H1 (cell line): ENCODE results near the gene ZNF213. TPM values are rescaled to one million over a fixed set of nuclear protein-coding genes. Genes with fewer than 3 reads are reported as not detected.

Experiments used
- BRCA1 ChIP-seq: IDR thresholded peaks from 2 replicates; pipeline ENCODE4 v1.6.1; 2012; ENCODE audit warnings: low read depth, low read length, improper control_type of control experiment
- CBX8 ChIP-seq: fragments of 300-800, 300-1000 bp; sonication (generic); IDR thresholded peaks from 2 replicates; pipeline ENCODE4 v1.7.1; 2016; ENCODE audit warnings: low read depth, low read length, borderline replicate concordance
- CHD1 ChIP-seq: IDR thresholded peaks from 2 replicates; pipeline ENCODE4 v1.6.1; 2012; ENCODE audit warnings: low read depth, low read length, improper control_type of control experiment
- CHD2 ChIP-seq: IDR thresholded peaks from 2 replicates; pipeline ENCODE4 v1.6.1; 2012; ENCODE audit warnings: low read length, improper control_type of control experiment
- CTBP2 ChIP-seq: IDR thresholded peaks from 2 replicates; pipeline ENCODE4 v1.7.0; 2011; ENCODE audit warnings: borderline replicate concordance, mild to moderate bottlenecking, moderate library complexity, mixed read lengths, low read length; ENCODE audit not compliant: insufficient read depth, insufficient read length
- E2F6 ChIP-seq: IDR thresholded peaks from 2 replicates; pipeline ENCODE4 v1.6.1; 2012; ENCODE audit warnings: inconsistent platforms
- GTF2F1 ChIP-seq: IDR thresholded peaks from 2 replicates; pipeline ENCODE4 v1.6.1; 2012; ENCODE audit warnings: low read depth, low read length, improper control_type of control experiment, borderline replicate concordance
- HDAC2 ChIP-seq, 2 experiments: fragments of 300-600 bp in 1 of 2; sonication (generic) in 1 of 2; IDR thresholded peaks; 2 replicates each; pipeline ENCODE4 v1.6.1; 2011 to 2012; ENCODE audit warnings: low read depth in 2 of 2, low read length in 2 of 2, mild to moderate bottlenecking in 2 of 2, moderate library complexity in 2 of 2, borderline replicate concordance in 1 of 2, inconsistent platforms in 1 of 2
- HDAC6 ChIP-seq: IDR thresholded peaks from one replicate; pipeline ENCODE4 v1.7.1; 2012; ENCODE audit warnings: low read depth, mild to moderate bottlenecking, inconsistent platforms, low read length, moderate library complexity
- KDM1A ChIP-seq: fragments of 200-600, 300-600 bp; sonication (generic); IDR thresholded peaks from 2 replicates; pipeline ENCODE4 v1.7.1; 2016; ENCODE audit warnings: mild to moderate bottlenecking, low read length, borderline replicate concordance
- NRF1 ChIP-seq: IDR thresholded peaks from 2 replicates; pipeline ENCODE4 v1.6.1; 2011; ENCODE audit warnings: mild to moderate bottlenecking, low read depth, low read length, improper control_type of control experiment
- PHF8 ChIP-seq: fragments of 200-600 bp; sonication (generic); conservative IDR thresholded peaks from 2 replicates; pipeline ENCODE4 v1.7.1; 2012; ENCODE audit warnings: low read depth, mild to moderate bottlenecking, inconsistent platforms, low read length, moderate library complexity
- POU5F1 ChIP-seq: IDR thresholded peaks from 2 replicates; pipeline ENCODE4 v1.6.1; 2011; ENCODE audit warnings: low read depth, mild to moderate bottlenecking, low read length, moderate library complexity
- RAD21 ChIP-seq, 2 experiments: IDR thresholded peaks in 1 of 2; conservative IDR thresholded peaks in 1 of 2; 2 replicates each; pipeline ENCODE4 v1.6.1; 2011; ENCODE audit warnings: low read depth in 2 of 2, low read length in 2 of 2, improper control_type of control experiment in 1 of 2, inconsistent platforms in 1 of 2, mild to moderate bottlenecking in 1 of 2, moderate library complexity in 1 of 2
- RNF2 ChIP-seq: fragments of 200-900, 300-1000 bp; sonication (generic); IDR thresholded peaks from 2 replicates; pipeline ENCODE4 v1.7.1; 2016; ENCODE audit warnings: borderline replicate concordance, low read depth, mild to moderate bottlenecking, antibody characterized with exemption, low read length; ENCODE audit not compliant: poor library complexity, severe bottlenecking; ENCODE audit errors: missing control alignments
- RXRA ChIP-seq: IDR thresholded peaks from 2 replicates; pipeline ENCODE4 v1.6.1; 2011; ENCODE audit warnings: low read depth, mild to moderate bottlenecking, low read length, moderate library complexity; ENCODE audit not compliant: insufficient read depth
- SIN3A ChIP-seq, 2 experiments: IDR thresholded peaks in 1 of 2; conservative IDR thresholded peaks in 1 of 2; 2 replicates each; pipeline ENCODE4 v1.6.1; 2011 to 2012; ENCODE audit warnings: low read length in 2 of 2, improper control_type of control experiment in 1 of 2, low read depth in 1 of 2, mild to moderate bottlenecking in 1 of 2
- SRF ChIP-seq: IDR thresholded peaks from 2 replicates; pipeline ENCODE4 v1.6.1; 2011; ENCODE audit warnings: mild to moderate bottlenecking, low read depth, low read length, moderate library complexity
- TAF1 ChIP-seq: IDR thresholded peaks from 2 replicates; pipeline ENCODE4 v1.6.1; 2011; ENCODE audit warnings: mild to moderate bottlenecking, low read depth, low read length
- TAF7 ChIP-seq: optimal IDR thresholded peaks from 2 replicates; pipeline ENCODE3; 2011; ENCODE audit warnings: low read depth, mild to moderate bottlenecking, inconsistent platforms, low read length, moderate library complexity, borderline replicate concordance
- TCF12 ChIP-seq: IDR thresholded peaks from 2 replicates; pipeline ENCODE4 v1.6.1; 2011; ENCODE audit warnings: low read depth, mild to moderate bottlenecking, low read length
- polyA plus RNA-seq, 7 experiments: library from polyadenylated mRNA; depleted of rRNA in 3 of 7; stranded (reverse) in 5 of 7; unstranded in 2 of 7; fragments of >200 nt in 5 of 7; fragments of 200-250 nt in 2 of 7; gene quantifications; 1 replicate in 5 of 7; 2 replicates in 1 of 7; 4 replicates in 1 of 7; pipeline versions ENCODE4 v1.2.1 to v1.2.3, GENCODE V29; 2011 to 2013; ENCODE audit warnings: missing spikeins in 2 of 7, mixed read lengths in 2 of 7
- total RNA-seq: library from RNA; stranded (reverse); fragmentation: NEBNext Ultra II Directional; extraction: Animal tissue kit (Norgen Biotek cat#: 25700); gene quantifications from 2 replicates; pipeline ENCODE4 v1.2.1, GENCODE V29; 2021

ZNF213 gene
- total and polyA plus RNA-seq, 2 of the 8 experiments (the other 6 are each of a cell fraction or from before 2014, with no cell fraction given): 1.6 to 6.9 TPM

GRCh38 chr16:3149630-3150345 lies 15.0 kb downstream of the ZNF213 start (continued):
- peak in 1 of 2 experiments; percentile 33; a peak in 1 of 4 replicates for TF ChIP-seq HDAC2 (IDR thresholded peaks at IDR 0.05; ENCODE audit: borderline replicate concordance in 1 of 2, low read depth in 2 of 2, low read length in 2 of 2)
- TF ChIP-seq TCF12: no peak
- no peak for TF ChIP-seq SRF
- TF ChIP-seq CHD2: no peak
- 0 out of 2 replicates have a peak, but pooled peaks have one; percentile 33 for TF ChIP-seq TAF1
- no peak for TF ChIP-seq CBX8
- TF ChIP-seq RNF2: no peak
- TF ChIP-seq PHF8: peak; percentile 48
- peak in 1 of 2 experiments; percentile 24; a peak in 2 of 4 replicates for TF ChIP-seq SIN3A (conservative IDR thresholded peaks at IDR 0.05 in 1 of 2, IDR thresholded peaks at IDR 0.05 in 1 of 2; ENCODE audit: low read depth in 1 of 2, low read length in 2 of 2)
- TF ChIP-seq TAF7: no peak
- TF ChIP-seq RXRA: no peak
- TF ChIP-seq BRCA1: no peak
- TF ChIP-seq E2F6: peak; percentile 16; the same call in 1 of the 2 replicates
- TF ChIP-seq RAD21 (IDR thresholded peaks at IDR 0.05 in 1 of 2, conservative IDR thresholded peaks at IDR 0.05 in 1 of 2; ENCODE audit: low read depth in 2 of 2, low read length in 2 of 2): peak in 1 of 2 experiments; percentile 32; a peak in 1 of 4 replicates
- TF ChIP-seq POU5F1: no peak
- TF ChIP-seq CHD1: no peak
- peak; percentile 15 for TF ChIP-seq CTBP2
- no peak for TF ChIP-seq GTF2F1
- TF ChIP-seq KDM1A: no peak
- TF ChIP-seq NRF1: no peak
- TF ChIP-seq HDAC6: no peak
